GM12878 (cell line): ENCODE data around the gene ACSF3. TPM values are rescaled to one million over a fixed set of nuclear protein-coding genes. Genes with fewer than 3 reads are reported as not detected.

Experiments used
- ATAC-seq: fragments of 200-7000 bp; cut with Tn5 transposase; 3 replicates; pipeline ENCODE4 v1.9.1; 2020; ENCODE audit warnings: mild to moderate bottlenecking, moderate library complexity
- BruUV-seq: library from RNA; stranded (reverse); fragments of 400-500 nt; replicated peaks from 2 replicates; lab custom pipeline; 2021; lab: Mats Ljungman, UMichigan
- CTCF ChIA-PET: fragments of 300-600 bp; sonication (Branson Sonifier 250); formaldehyde crosslinking; extraction: SDS; loops from one replicate; lab custom pipeline; 2021; ENCODE audit warnings: inconsistent platforms; lab: Yijun Ruan, JAX
- POLR2A ChIA-PET: fragments of 350-600 bp; formaldehyde crosslinking; extraction: SDS; loops from one replicate; lab custom pipeline; 2021; ENCODE audit warnings: inconsistent platforms; lab: Charles Lee
- RAD21 ChIA-PET: fragments of 300-600 bp; sonication (Branson Sonifier 250); formaldehyde crosslinking; loops from one replicate; lab custom pipeline; 2023; ENCODE audit warnings: antibody characterized with exemption; ENCODE audit not compliant: unreplicated experiment; lab: Charles Lee
- SMC1A ChIA-PET: fragments of 300-600 bp; sonication (Branson Sonifier 250); formaldehyde crosslinking; loops from one replicate; lab custom pipeline; 2023; ENCODE audit not compliant: unreplicated experiment, uncharacterized antibody; lab: Charles Lee
- DNase-seq: peaks from one replicate; pipeline ENCODE4 v3.0.0-alpha.2; 2011; ENCODE audit warnings: low read depth, low spot score
- FAIRE-seq: peaks from 3 replicates; lab custom pipeline; 2011; peaks lifted over from hg19 to GRCh38; lab: Jason Lieb, UNC
- H2AFZ ChIP-seq: 2 replicates; pipeline ENCODE4 v1.6.0; 2011; ENCODE audit warnings: low read depth, low read length, control low read depth; ENCODE audit not compliant: control insufficient read depth
- H3K27ac ChIP-seq: 2 replicates; pipeline ENCODE4 v1.5.1; 2011; ENCODE audit warnings: control low read depth; ENCODE audit not compliant: control insufficient read depth, insufficient read depth
- H3K27me3 ChIP-seq, 2 experiments: replicated peaks in 1 of 2; 2 replicates each; pipeline versions ENCODE4 v1.6.0 to v1.6.1; 2011; ENCODE audit warnings: low read length in 1 of 2; ENCODE audit not compliant: control insufficient read depth in 2 of 2, insufficient read depth in 2 of 2
- H3K36me3 ChIP-seq, 2 experiments: 2 replicates each; pipeline ENCODE4 v1.5.1; 2011; ENCODE audit warnings: low read length in 1 of 2; ENCODE audit not compliant: control insufficient read depth in 2 of 2, insufficient read depth in 2 of 2
- H3K4me1 ChIP-seq: 2 replicates; pipeline ENCODE4 v1.6.1; 2011; ENCODE audit warnings: mild to moderate bottlenecking, low read length, moderate library complexity, mixed read lengths; ENCODE audit not compliant: control insufficient read depth, insufficient read depth
- H3K4me2 ChIP-seq: 2 replicates; pipeline ENCODE4 v1.6.0; 2011; ENCODE audit warnings: control low read depth; ENCODE audit not compliant: control insufficient read depth, insufficient read depth
- H3K4me3 ChIP-seq: fragments of 200-600 bp; sonication (generic); 2 replicates; pipeline ENCODE4 v1.5.1; 2016
- H3K79me2 ChIP-seq: 2 replicates; pipeline ENCODE4 v1.6.0; 2011; ENCODE audit warnings: low read length; ENCODE audit not compliant: control insufficient read depth, insufficient read depth
- H3K9ac ChIP-seq: 2 replicates; pipeline ENCODE4 v1.8.0; 2011; ENCODE audit warnings: low read length, control low read depth, mixed read lengths; ENCODE audit not compliant: control insufficient read depth, insufficient read depth
- H3K9me3 ChIP-seq: replicated peaks from 3 replicates; pipeline ENCODE4 v1.5.1; 2011; ENCODE audit warnings: mild to moderate bottlenecking, low read length; ENCODE audit not compliant: control insufficient read depth, insufficient read depth
- H4K20me1 ChIP-seq: 2 replicates; pipeline ENCODE4 v1.6.0; 2011; ENCODE audit not compliant: control insufficient read depth, insufficient read depth
- CHD4 ChIP-seq: fragments of 200-600 bp; sonication (generic); IDR thresholded peaks from 2 replicates; pipeline ENCODE4 v1.6.1; 2016; ENCODE audit warnings: mild to moderate bottlenecking
- CREM ChIP-seq: IDR thresholded peaks from 2 replicates; pipeline ENCODE4 v1.6.1; 2014; ENCODE audit warnings: antibody characterized with exemption, low read depth
- CTCF ChIP-seq, 3 experiments: IDR thresholded peaks in 2 of 3; conservative IDR thresholded peaks in 1 of 3; 2 replicates each; pipeline ENCODE4 v1.5.1; 2011; ENCODE audit warnings: low read depth in 3 of 3, low read length in 3 of 3, mild to moderate bottlenecking in 3 of 3, control low read depth in 2 of 3, moderate library complexity in 2 of 3, inconsistent platforms in 1 of 3, mixed read lengths in 1 of 3; ENCODE audit not compliant: control insufficient read depth in 2 of 3, insufficient read depth in 1 of 3; ENCODE audit errors: extremely low read depth in 1 of 3
- LARP7 ChIP-seq: fragments of 450-650 bp; IDR thresholded peaks from 2 replicates; pipeline ENCODE4 v1.6.1; 2017; ENCODE audit warnings: mild to moderate bottlenecking
- NFYB ChIP-seq: IDR thresholded peaks from 2 replicates; pipeline ENCODE4 v1.6.1; 2011; ENCODE audit warnings: low read depth, mild to moderate bottlenecking, low read length, improper control_type of control experiment, moderate library complexity; ENCODE audit not compliant: insufficient read depth
- PRDM15 ChIP-seq: fragments of 450-650 bp; formaldehyde crosslinking; IDR thresholded peaks from 2 replicates; pipeline ENCODE4 v1.4.0; 2020; ENCODE audit warnings: mild to moderate bottlenecking, moderate library complexity
- TCF12 ChIP-seq: IDR thresholded peaks from 2 replicates; pipeline ENCODE4 v1.6.1; 2011; ENCODE audit warnings: low read depth, mild to moderate bottlenecking, low read length
- YBX1 ChIP-seq: fragments of 450-650 bp; IDR thresholded peaks from 2 replicates; pipeline ENCODE4 v1.6.1; 2016; ENCODE audit warnings: antibody characterized with exemption
- ZBED1 ChIP-seq: IDR thresholded peaks from 2 replicates; pipeline ENCODE4 v1.6.1; 2016; ENCODE audit warnings: borderline replicate concordance
- WGBS: methylation state at CpG from one replicate; pipeline ENCODE4 v1.1.6; 2016; ENCODE audit warnings: low lambda C conversion rate; ENCODE audit not compliant: insufficient replicate concordance, insufficient coverage; ENCODE audit errors: missing lambda C conversion rate; 5-methylcytosine and 5-hydroxymethylcytosine counted together
- in situ Hi-C: fragments of 300-500 bp; cut with MboI; formaldehyde crosslinking; loops from 9 replicates; pipeline ENCODE4 v1.14.3; 2018; ENCODE audit warnings: mixed read lengths
- intact Hi-C: fragments of 100-400 bp; cut with micrococcal nuclease; formaldehyde crosslinking; loops from one replicate; pipeline ENCODE4 v1.14.2; 2022; ENCODE audit not compliant: unreplicated experiment
- polyA plus RNA-seq, 11 experiments: library from polyadenylated mRNA; depleted of rRNA in 4 of 11; unstranded in 6 of 11; stranded (reverse) in 5 of 11; fragments of >200 nt; fragmentation: Nextera tagmentation in 4 of 11; fragmentation: Illumina TruSeq in 1 of 11; extraction: Ambion mirVana in 4 of 11; extraction: Trizol in 1 of 11; gene quantifications; 1 replicate in 1 of 11; 2 replicates in 10 of 11; pipeline versions ENCODE4 v1.2.1 to v1.2.3, GENCODE V29; 2011 to 2016; ENCODE audit warnings: inconsistent platforms in 2 of 11, missing spikeins in 2 of 11, low read depth in 1 of 11
- total RNA-seq, 4 experiments: library from RNA; depleted of rRNA in 3 of 4; stranded (reverse); fragments of >200 nt in 3 of 4; fragmentation: Illumina TruSeq in 1 of 4; extraction: Trizol in 1 of 4; gene quantifications; 2 replicates each; pipeline versions ENCODE4 v1.2.1 to v1.2.3, GENCODE V29; 2013 to 2021
- TF ChIP-seq, protein P1 (sequence below): fragments of 450-650 bp; IDR thresholded peaks from 2 replicates; pipeline ENCODE4 v1.6.1; 2017; ENCODE audit warnings: low read depth, mild to moderate bottlenecking, moderate library complexity
- TF ChIP-seq, protein P2 (sequence below): fragments of 450-650 bp; IDR thresholded peaks from 2 replicates; pipeline ENCODE4 v1.6.1; 2017; ENCODE audit warnings: mild to moderate bottlenecking, low read depth, inconsistent platforms; ENCODE audit not compliant: poor library complexity, severe bottlenecking

ACSF3 gene
- total and polyA plus RNA-seq, 10 of the 15 experiments (the other 5 are each of a cell fraction or from before 2014, with no cell fraction given) = 1.0 to 44.4 (median 25.8) TPM

- H3K9ac ChIP-seq = no peak overlapping the region
- no TSS peak for BruUV-seq
- no peaks in the 10 kb centered on the region for H3K9me3 ChIP-seq
- FAIRE-seq = no peak
- H3K36me3 ChIP-seq = no peaks in the 10 kb centered on the region
- H3K79me2 ChIP-seq = no peaks in the 10 kb centered on the region
- H3K4me2 ChIP-seq = peak overlapping the region; percentile 81
- intact Hi-C loops (loop anchor here (2.0 kb wide), 1 partner anchor 46 kb away; the partner anchor contains the start of gene ZNF778), in situ Hi-C loops (no loop called here)
- 0 out of 2 replicates have a peak overlapping the region, but pooled peaks have one; percentile 36 for H2AFZ ChIP-seq
- H4K20me1 ChIP-seq = no peaks in the 10 kb centered on the region; the same call in 1 of the 2 replicates
- no peak for DNase-seq
- ChIA-PET POLR2A (interaction anchor here (0.6 kb wide), 1 partner anchor 377 kb away, joined by 3 read pairs; no protein-coding TSS in a partner anchor), CTCF (interaction anchor here (0.7 to 1.5 kb wide), 4 partner anchors 47 to 355 kb away, joined by 3 to 4 read pairs (median 4); partner anchors contain the start of genes TRAPPC2L and ZNF778), RAD21 (interaction anchor here (0.8 to 1.4 kb wide), 9 partner anchors 22 to 433 kb away, joined by 3 to 7 read pairs (median 4); partner anchors contain the start of genes APRT, GALNS, TRAPPC2L and ZNF778), SMC1A (no interaction called here)
- 28% methylated on average over 29 of the region's 34 CpGs for WGBS
- peaks cover 0 to 8% of the 10 kb centered on the region in 2 experiments; a peak in 3 of 4 replicates for H3K27me3 ChIP-seq
- H3K4me3 ChIP-seq = no peak overlapping the region; the same call in 1 of the 2 replicates
- H3K4me1 ChIP-seq = peaks cover 7% of the 10 kb centered on the region
- no peak overlapping the region for H3K27ac ChIP-seq
- ATAC-seq = no peak
- no peak for TF ChIP-seq YBX1
- TF ChIP-seq TCF12 = no peak
- 0 out of 2 replicates have a peak, but pooled peaks have one; percentile 47 for TF ChIP-seq LARP7
- no peak for TF ChIP-seq ZBED1
- TF ChIP-seq CTCF (IDR thresholded peaks at IDR 0.05 in 2 of 3, conservative IDR thresholded peaks at IDR 0.05 in 1 of 3; ENCODE audit: control insufficient read depth in 2 of 3, extremely low read depth in 1 of 3, insufficient read depth in 1 of 3, low read depth in 3 of 3, low read length in 3 of 3) = peak in 1 of 3 experiments; percentile 27; a peak in 1 of 6 replicates
- TF ChIP-seq, protein P1, sequence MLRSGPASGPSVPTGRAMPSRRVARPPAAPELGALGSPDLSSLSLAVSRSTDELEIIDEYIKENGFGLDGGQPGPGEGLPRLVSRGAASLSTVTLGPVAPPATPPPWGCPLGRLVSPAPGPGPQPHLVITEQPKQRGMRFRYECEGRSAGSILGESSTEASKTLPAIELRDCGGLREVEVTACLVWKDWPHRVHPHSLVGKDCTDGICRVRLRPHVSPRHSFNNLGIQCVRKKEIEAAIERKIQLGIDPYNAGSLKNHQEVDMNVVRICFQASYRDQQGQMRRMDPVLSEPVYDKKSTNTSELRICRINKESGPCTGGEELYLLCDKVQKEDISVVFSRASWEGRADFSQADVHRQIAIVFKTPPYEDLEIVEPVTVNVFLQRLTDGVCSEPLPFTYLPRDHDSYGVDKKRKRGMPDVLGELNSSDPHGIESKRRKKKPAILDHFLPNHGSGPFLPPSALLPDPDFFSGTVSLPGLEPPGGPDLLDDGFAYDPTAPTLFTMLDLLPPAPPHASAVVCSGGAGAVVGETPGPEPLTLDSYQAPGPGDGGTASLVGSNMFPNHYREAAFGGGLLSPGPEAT = no peak
- no peak for TF ChIP-seq CREM
- TF ChIP-seq CHD4 = no peak
- TF ChIP-seq, protein P2, sequence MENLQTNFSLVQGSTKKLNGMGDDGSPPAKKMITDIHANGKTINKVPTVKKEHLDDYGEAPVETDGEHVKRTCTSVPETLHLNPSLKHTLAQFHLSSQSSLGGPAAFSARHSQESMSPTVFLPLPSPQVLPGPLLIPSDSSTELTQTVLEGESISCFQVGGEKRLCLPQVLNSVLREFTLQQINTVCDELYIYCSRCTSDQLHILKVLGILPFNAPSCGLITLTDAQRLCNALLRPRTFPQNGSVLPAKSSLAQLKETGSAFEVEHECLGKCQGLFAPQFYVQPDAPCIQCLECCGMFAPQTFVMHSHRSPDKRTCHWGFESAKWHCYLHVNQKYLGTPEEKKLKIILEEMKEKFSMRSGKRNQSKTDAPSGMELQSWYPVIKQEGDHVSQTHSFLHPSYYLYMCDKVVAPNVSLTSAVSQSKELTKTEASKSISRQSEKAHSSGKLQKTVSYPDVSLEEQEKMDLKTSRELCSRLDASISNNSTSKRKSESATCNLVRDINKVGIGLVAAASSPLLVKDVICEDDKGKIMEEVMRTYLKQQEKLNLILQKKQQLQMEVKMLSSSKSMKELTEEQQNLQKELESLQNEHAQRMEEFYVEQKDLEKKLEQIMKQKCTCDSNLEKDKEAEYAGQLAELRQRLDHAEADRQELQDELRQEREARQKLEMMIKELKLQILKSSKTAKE = no peak
- TF ChIP-seq NFYB = no peak
- TF ChIP-seq PRDM15 (CRISPR knock-in tag) = no peak
Measured at GRCh38 chr16:89170346-89171215, 76.9 kb downstream of the ACSF3 start.
